ENCODE results near the gene NAT9.

- no peak for TF ChIP-seq GATA1 (IDR thresholded peaks at IDR 0.05; ENCODE audit: low read depth, low read length)
- no peak for TF ChIP-seq POLR2A (IDR thresholded peaks at IDR 0.05; ENCODE audit: low read length)
Measured at GRCh38 chr17:74769266-74769855, 6.8 kb downstream of the NAT9 start.
